HEK293T (cell line): ENCODE results near the gene PRICKLE3.

ENCODE experiments used
- ARNT ChIP-seq: fragments of 450-650 bp; IDR thresholded peaks from 2 replicates; pipeline ENCODE4 v1.6.1; 2017; ENCODE audit warnings: mild to moderate bottlenecking
- BHLHE40 ChIP-seq: fragments of 450-650 bp; IDR thresholded peaks from 2 replicates; pipeline ENCODE4 v1.6.1; 2016; ENCODE audit warnings: mild to moderate bottlenecking, moderate library complexity, borderline replicate concordance
- CTBP1 ChIP-seq: fragments of 450-650 bp; IDR thresholded peaks from 2 replicates; pipeline ENCODE4 v1.6.1; 2016; ENCODE audit warnings: borderline replicate concordance
- ELF4 ChIP-seq: fragments of 450-650 bp; IDR thresholded peaks from 2 replicates; pipeline ENCODE4 v1.6.1; 2017; ENCODE audit warnings: antibody characterized with exemption
- FOXK2 ChIP-seq: fragments of 450-650 bp; IDR thresholded peaks from 2 replicates; pipeline ENCODE4 v1.6.1; 2016; ENCODE audit warnings: mild to moderate bottlenecking
- FOXM1 ChIP-seq: fragments of 450-650 bp; IDR thresholded peaks from 2 replicates; pipeline ENCODE4 v1.6.1; 2017; ENCODE audit warnings: mild to moderate bottlenecking, borderline replicate concordance
- NFRKB ChIP-seq: fragments of 450-650 bp; IDR thresholded peaks from 2 replicates; pipeline ENCODE4 v1.6.1; 2016; ENCODE audit warnings: mild to moderate bottlenecking, moderate library complexity
- PKNOX1 ChIP-seq: fragments of 450-650 bp; IDR thresholded peaks from 2 replicates; pipeline ENCODE4 v1.6.1; 2016
- SP1 ChIP-seq: fragments of 450-650 bp; IDR thresholded peaks from 2 replicates; pipeline ENCODE4 v1.6.1; 2017
- SUZ12 ChIP-seq: fragments of 450-650 bp; IDR thresholded peaks from 2 replicates; pipeline ENCODE4 v1.6.1; 2016; ENCODE audit warnings: mild to moderate bottlenecking
- TARDBP ChIP-seq: fragments of 450-650 bp; IDR thresholded peaks from 2 replicates; pipeline ENCODE4 v1.6.1; 2016

- TF ChIP-seq ELF4: no peak
- TF ChIP-seq TARDBP: no peak
- no peak for TF ChIP-seq BHLHE40
- TF ChIP-seq FOXK2: no peak
- TF ChIP-seq SP1: no peak
- TF ChIP-seq ARNT: no peak
- no peak for TF ChIP-seq CTBP1
- no peak for TF ChIP-seq NFRKB
- TF ChIP-seq FOXM1: no peak
- TF ChIP-seq PKNOX1: no peak
- TF ChIP-seq SUZ12: no peak
Observed at GRCh38 chrX:49155900-49156837, 30.0 kb downstream of the PRICKLE3 start.
